ENCODE data around the gene TBC1D22A. TPM values are rescaled to one million over a fixed set of nuclear protein-coding genes. Genes with fewer than 3 reads are reported as not detected.

The TBC1D22A gene
- polyA plus RNA-seq, 1 of the 3 experiments (the other 2 are of a cell fraction): 16.5 TPM

DNA sequence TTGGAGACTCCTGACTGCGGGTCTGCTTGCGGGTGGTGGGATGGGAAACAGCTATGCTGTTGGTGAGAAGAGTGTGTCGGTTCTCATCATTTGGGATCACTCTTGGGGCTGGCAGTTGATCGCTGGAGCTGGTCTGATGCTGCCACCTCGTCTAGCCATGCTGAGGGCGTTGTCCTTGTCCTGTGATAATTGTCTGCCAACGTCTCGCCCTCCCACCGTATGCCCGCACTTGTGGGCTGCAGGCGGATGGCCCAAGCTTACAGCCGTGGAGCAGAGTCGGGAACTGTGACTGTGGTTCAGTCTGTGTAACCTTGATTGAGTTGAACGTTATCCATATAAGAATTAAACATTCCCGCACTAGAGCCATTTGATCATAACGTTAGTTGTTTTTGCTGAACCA is 204.4 kb downstream of the TBC1D22A start:
- Histone ChIP-seq H3K27ac (ENCODE audit: low read depth in 2 of 2, low read length in 1 of 2) (no peak overlapping the region), H3K9ac (no peak overlapping the region), H3K79me2 (ENCODE audit: insufficient read depth) (no peaks in the 10 kb centered on the region), H3K4me3 (ENCODE audit: low read depth in 2 of 2, low read length in 1 of 2) (no peak overlapping the region), H3K9me3 (no peaks in the 10 kb centered on the region), H3K9me2 (no peaks in the 10 kb centered on the region), H2AFZ (ENCODE audit: low read depth) (no peak overlapping the region), H3K36me3 (replicated peaks in 1 of 2; ENCODE audit: control insufficient read depth in 1 of 2, insufficient read depth in 2 of 2, low read length in 1 of 2) (no peaks in the 10 kb centered on the region), H3K27me3 (ENCODE audit: insufficient read depth) (no peaks in the 10 kb centered on the region), H4K20me1 (ENCODE audit: insufficient read depth) (no peaks in the 10 kb centered on the region), H3K4me2 (no peak overlapping the region), H3F3A (replicated peaks; ENCODE audit: insufficient read depth) (no peaks in the 10 kb centered on the region), H3K4me1 (ENCODE audit: control insufficient read depth in 1 of 2, insufficient read depth in 2 of 2, low read depth in 1 of 2, low read length in 1 of 2) (peaks cover 0 to 28% of the 10 kb centered on the region in 2 experiments; a peak in 1 of 4 replicates)
- 96% methylated on average over 12 of the region's 16 CpGs for WGBS (ENCODE audit: low lambda C conversion rate)
- ChIA-PET POLR2A (no interaction called here), CTCF (interaction anchor here (1.5 kb wide), 1 partner anchor 13 kb away, joined by 3 read pairs; no protein-coding TSS in a partner anchor)
- no peak for DNase-seq
- TF ChIP-seq SMC3 (IDR thresholded peaks at IDR 0.05; ENCODE audit: low read depth, low read length): no peak
- no peak for TF ChIP-seq NFIC (IDR thresholded peaks at IDR 0.05; ENCODE audit: borderline replicate concordance)
- TF ChIP-seq, protein P1, sequence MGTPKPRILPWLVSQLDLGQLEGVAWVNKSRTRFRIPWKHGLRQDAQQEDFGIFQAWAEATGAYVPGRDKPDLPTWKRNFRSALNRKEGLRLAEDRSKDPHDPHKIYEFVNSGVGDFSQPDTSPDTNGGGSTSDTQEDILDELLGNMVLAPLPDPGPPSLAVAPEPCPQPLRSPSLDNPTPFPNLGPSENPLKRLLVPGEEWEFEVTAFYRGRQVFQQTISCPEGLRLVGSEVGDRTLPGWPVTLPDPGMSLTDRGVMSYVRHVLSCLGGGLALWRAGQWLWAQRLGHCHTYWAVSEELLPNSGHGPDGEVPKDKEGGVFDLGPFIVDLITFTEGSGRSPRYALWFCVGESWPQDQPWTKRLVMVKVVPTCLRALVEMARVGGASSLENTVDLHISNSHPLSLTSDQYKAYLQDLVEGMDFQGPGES (IDR thresholded peaks at IDR 0.05; ENCODE audit: low read depth, low read length): no peak
- no peak for TF ChIP-seq CHD2 (IDR thresholded peaks at IDR 0.05; ENCODE audit: low read length, partially characterized antibody)
- TF ChIP-seq TEAD4 (IDR thresholded peaks at IDR 0.05; ENCODE audit: borderline replicate concordance, insufficient read depth): no peak
- TF ChIP-seq ELF1 (IDR thresholded peaks at IDR 0.05): no peak

DNA sequence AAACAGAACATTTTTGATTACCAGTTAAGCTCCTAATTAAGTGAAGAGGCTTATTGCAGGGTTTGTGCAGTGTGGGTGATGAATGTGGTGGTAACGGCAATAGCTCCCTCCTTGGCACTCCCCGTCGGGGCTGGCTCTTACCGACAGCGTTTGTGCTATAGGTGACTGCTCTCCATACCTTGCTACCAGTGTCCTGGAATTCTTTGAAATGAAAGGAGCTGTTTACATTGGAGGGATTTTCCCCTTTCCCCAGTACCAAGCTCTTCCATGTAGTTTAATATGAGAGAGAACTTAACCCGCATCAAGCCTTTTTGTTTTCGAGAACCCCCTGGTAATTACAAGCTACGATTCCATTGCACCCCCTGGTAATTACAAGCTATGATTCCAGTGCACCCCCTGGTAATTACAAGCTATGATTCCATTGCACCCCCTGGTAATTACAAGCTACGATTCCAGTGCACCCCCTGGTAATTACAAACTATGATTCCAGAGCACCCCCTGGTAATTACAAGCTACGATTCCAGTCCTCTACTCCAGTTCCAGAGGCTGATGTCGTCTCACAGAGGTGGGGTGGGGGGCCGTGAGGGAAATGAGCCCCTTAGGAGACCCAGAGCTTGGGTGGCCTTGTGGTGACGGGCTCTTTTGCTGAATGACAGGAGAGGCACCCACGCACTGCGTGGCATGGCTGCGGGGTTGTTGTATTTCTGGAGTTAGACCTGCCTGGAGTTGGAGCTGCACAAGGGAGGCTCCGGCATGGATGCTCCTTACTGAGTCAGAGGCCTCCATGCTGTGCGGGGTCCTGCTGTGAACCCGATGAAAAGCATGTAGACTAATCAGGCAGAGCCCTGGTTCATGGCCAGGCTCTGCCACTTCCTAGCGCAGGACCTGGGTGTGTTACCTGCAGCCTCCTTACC is 205.3 kb downstream of the TBC1D22A start:
- Histone ChIP-seq H3K27ac (ENCODE audit: low read depth in 2 of 2, low read length in 1 of 2) (no peak overlapping the region), H3F3A (replicated peaks; ENCODE audit: insufficient read depth) (no peaks in the 10 kb centered on the region), H3K9ac (no peak overlapping the region), H3K9me3 (no peaks in the 10 kb centered on the region), H3K9me2 (no peaks in the 10 kb centered on the region), H3K4me1 (ENCODE audit: control insufficient read depth in 1 of 2, insufficient read depth in 2 of 2, low read depth in 1 of 2, low read length in 1 of 2) (peaks cover 0 to 31% of the 10 kb centered on the region in 2 experiments; a peak in 1 of 4 replicates), H2AFZ (ENCODE audit: low read depth) (no peak overlapping the region), H3K79me2 (ENCODE audit: insufficient read depth) (no peaks in the 10 kb centered on the region), H4K20me1 (ENCODE audit: insufficient read depth) (no peaks in the 10 kb centered on the region), H3K36me3 (replicated peaks in 1 of 2; ENCODE audit: control insufficient read depth in 1 of 2, insufficient read depth in 2 of 2, low read length in 1 of 2) (no peaks in the 10 kb centered on the region), H3K4me3 (ENCODE audit: low read depth in 2 of 2, low read length in 1 of 2) (no peak overlapping the region), H3K4me2 (no peak overlapping the region), H3K27me3 (ENCODE audit: insufficient read depth) (no peaks in the 10 kb centered on the region)
- POLR2A ChIA-PET: no interaction called here
- CTCF ChIA-PET: interaction anchor here (0.9 to 1.5 kb wide), 2 partner anchors 13 to 169 kb away, joined by 3 to 4 read pairs; no protein-coding TSS in a partner anchor
- DNase-seq: no peak
- TF ChIP-seq, protein P2, sequence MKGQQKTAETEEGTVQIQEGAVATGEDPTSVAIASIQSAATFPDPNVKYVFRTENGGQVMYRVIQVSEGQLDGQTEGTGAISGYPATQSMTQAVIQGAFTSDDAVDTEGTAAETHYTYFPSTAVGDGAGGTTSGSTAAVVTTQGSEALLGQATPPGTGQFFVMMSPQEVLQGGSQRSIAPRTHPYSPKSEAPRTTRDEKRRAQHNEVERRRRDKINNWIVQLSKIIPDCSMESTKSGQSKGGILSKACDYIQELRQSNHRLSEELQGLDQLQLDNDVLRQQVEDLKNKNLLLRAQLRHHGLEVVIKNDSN (IDR thresholded peaks at IDR 0.05; ENCODE audit: borderline replicate concordance, low read depth): no peak
- no peak for TF ChIP-seq EZH2phosphoT487 (IDR thresholded peaks at IDR 0.05; ENCODE audit: borderline replicate concordance, low read depth)
- no peak for TF ChIP-seq RCOR1 (IDR thresholded peaks at IDR 0.05; ENCODE audit: low read length)
- TF ChIP-seq, protein P3, sequence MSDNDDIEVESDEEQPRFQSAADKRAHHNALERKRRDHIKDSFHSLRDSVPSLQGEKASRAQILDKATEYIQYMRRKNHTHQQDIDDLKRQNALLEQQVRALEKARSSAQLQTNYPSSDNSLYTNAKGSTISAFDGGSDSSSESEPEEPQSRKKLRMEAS (IDR thresholded peaks at IDR 0.05; ENCODE audit: low read depth): no peak
- TF ChIP-seq, protein P4, sequence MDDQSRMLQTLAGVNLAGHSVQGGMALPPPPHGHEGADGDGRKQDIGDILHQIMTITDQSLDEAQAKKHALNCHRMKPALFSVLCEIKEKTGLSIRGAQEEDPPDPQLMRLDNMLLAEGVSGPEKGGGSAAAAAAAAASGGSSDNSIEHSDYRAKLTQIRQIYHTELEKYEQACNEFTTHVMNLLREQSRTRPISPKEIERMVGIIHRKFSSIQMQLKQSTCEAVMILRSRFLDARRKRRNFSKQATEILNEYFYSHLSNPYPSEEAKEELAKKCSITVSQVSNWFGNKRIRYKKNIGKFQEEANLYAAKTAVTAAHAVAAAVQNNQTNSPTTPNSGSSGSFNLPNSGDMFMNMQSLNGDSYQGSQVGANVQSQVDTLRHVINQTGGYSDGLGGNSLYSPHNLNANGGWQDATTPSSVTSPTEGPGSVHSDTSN (IDR thresholded peaks at IDR 0.05): no peak
- TF ChIP-seq, protein P5, sequence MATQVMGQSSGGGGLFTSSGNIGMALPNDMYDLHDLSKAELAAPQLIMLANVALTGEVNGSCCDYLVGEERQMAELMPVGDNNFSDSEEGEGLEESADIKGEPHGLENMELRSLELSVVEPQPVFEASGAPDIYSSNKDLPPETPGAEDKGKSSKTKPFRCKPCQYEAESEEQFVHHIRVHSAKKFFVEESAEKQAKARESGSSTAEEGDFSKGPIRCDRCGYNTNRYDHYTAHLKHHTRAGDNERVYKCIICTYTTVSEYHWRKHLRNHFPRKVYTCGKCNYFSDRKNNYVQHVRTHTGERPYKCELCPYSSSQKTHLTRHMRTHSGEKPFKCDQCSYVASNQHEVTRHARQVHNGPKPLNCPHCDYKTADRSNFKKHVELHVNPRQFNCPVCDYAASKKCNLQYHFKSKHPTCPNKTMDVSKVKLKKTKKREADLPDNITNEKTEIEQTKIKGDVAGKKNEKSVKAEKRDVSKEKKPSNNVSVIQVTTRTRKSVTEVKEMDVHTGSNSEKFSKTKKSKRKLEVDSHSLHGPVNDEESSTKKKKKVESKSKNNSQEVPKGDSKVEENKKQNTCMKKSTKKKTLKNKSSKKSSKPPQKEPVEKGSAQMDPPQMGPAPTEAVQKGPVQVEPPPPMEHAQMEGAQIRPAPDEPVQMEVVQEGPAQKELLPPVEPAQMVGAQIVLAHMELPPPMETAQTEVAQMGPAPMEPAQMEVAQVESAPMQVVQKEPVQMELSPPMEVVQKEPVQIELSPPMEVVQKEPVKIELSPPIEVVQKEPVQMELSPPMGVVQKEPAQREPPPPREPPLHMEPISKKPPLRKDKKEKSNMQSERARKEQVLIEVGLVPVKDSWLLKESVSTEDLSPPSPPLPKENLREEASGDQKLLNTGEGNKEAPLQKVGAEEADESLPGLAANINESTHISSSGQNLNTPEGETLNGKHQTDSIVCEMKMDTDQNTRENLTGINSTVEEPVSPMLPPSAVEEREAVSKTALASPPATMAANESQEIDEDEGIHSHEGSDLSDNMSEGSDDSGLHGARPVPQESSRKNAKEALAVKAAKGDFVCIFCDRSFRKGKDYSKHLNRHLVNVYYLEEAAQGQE (IDR thresholded peaks at IDR 0.05; ENCODE audit: low read depth, low read length): no peak
- WGBS (ENCODE audit: low lambda C conversion rate): 96% methylated on average over 17 of the region's 20 CpGs
